Measurements from ENCODE around the gene KCNJ5.

The KCNJ5 gene

GRCh38 chr11:128964463-128964930, 73.3 kb downstream of the KCNJ5 start:
- no peak for DNase-seq

GRCh38 chr11:128965485-128965884, 74.3 kb downstream of the KCNJ5 start:
- no peak for DNase-seq

DNA sequence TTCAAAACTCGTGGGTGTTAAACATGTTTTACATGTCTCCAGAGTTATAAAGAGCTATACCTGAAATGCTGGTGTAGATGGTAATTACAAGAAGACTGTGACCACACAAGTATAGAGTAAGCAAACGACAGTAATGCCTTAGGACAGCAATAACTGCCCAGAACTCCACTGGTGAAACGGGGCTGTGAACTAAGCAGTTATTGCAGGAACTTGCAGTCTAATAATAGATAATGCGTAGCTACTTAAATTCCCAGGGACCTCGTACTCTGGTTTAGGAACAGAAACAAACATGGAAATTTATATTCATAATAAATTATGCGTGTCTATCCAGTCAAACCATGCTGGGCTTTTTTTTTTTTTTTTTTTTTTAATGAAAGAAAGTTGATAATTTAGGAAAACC, 76.4 kb downstream of the KCNJ5 start:
- no peak for DNase-seq

- no peak for DNase-seq
Observed at GRCh38 chr11:128968916-128969315, 77.8 kb downstream of the KCNJ5 start.

Data from NCI-H1694 treated with DMSO at 0.1 percent for 48 hours (cell line).